Activated B cell treated with CpG ODN at 0.5 μM for 24 hours (primary cell): Measurements from ENCODE around the gene EPN2. TPM values are rescaled to one million over a fixed set of nuclear protein-coding genes. Genes with fewer than 3 reads are reported as not detected.
A peak's percentile ranks its signal among the peaks of the same experiment; 100 is the strongest.

Source experiments
- ATAC-seq: fragments of 200-7000 bp; cut with Tn5 transposase; one replicate; pipeline ENCODE4 v1.10.0; 2021; ENCODE audit warnings: low read depth, mild to moderate bottlenecking, moderate library complexity
- CTCF ChIA-PET: fragments of 350-600 bp; sonication (Branson Sonifier 250); formaldehyde crosslinking; loops from one replicate; lab custom pipeline; 2021; ENCODE audit warnings: antibody characterized with exemption; lab: Charles Lee
- POLR2A ChIA-PET: fragments of 350-600 bp; sonication (Branson Sonifier 250); formaldehyde crosslinking; loops from one replicate; lab custom pipeline; 2021; ENCODE audit warnings: antibody characterized with exemption; lab: Charles Lee
- DNase-seq: peaks from one replicate; pipeline ENCODE4 v3.0.0; 2022
- H3K27ac Mint-ChIP-seq: one replicate; pipeline ENCODE4 v1.8.0; 2020; ENCODE audit warnings: mixed read lengths
- H3K27me3 Mint-ChIP-seq: one replicate; pipeline ENCODE4 v1.8.0; 2021; ENCODE audit warnings: mixed read lengths
- H3K36me3 Mint-ChIP-seq: one replicate; pipeline ENCODE4 v1.8.0; 2021; ENCODE audit warnings: low read depth, mixed read lengths
- H3K4me1 Mint-ChIP-seq: one replicate; pipeline ENCODE4 v1.8.0; 2021; ENCODE audit warnings: mixed read lengths
- H3K4me3 Mint-ChIP-seq: one replicate; pipeline ENCODE4 v1.8.0; 2020; ENCODE audit warnings: mild to moderate bottlenecking, mixed read lengths
- H3K9me3 Mint-ChIP-seq: one replicate; pipeline ENCODE4 v1.8.0; 2020; ENCODE audit warnings: mixed read lengths
- intact Hi-C: fragments of 100-400 bp; cut with micrococcal nuclease; formaldehyde crosslinking; loops from one replicate; pipeline ENCODE4 v1.15.1; 2024
- total RNA-seq: library from RNA; stranded (reverse); gene quantifications from 2 replicates; pipeline ENCODE4 v1.2.3, GENCODE V29; 2022
- TF ChIP-seq, protein P1 (sequence below): fragments of 200-600 bp; IDR thresholded peaks from one replicate; pipeline ENCODE4 v1.8.0; 2022; ENCODE audit warnings: antibody characterized with exemption, mild to moderate bottlenecking

The EPN2 gene
- total RNA-seq, 1 donor from 2014 or later: 16.6 TPM

DNA sequence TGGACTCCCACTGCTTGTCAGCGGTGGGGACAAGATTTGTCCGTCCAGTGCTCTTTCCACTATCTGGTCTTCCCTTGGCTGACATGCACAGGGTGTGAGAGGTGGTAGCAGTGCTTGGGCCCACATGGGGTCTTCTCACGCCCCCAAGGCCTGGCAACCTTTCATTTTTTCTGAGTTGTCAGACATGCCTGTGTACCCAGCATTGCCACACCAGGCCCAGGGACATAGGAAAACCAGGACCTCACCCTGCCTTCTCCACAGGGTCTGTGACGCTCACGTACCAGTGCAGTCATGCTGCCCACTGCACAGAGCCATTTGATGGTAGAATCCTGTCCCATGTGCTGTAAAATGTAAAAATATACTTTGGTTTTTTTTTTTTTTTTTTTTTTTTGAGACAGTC lies 67.6 kb downstream of the EPN2 start:
- ATAC-seq (no peak), DNase-seq (no peak)
- Mint-ChIP-seq H3K27ac (no peak overlapping the region), H3K36me3 (no peaks in the 10 kb centered on the region), H3K4me1 (peaks cover 76% of the 10 kb centered on the region), H3K4me3 (no peak overlapping the region), H3K27me3 (peaks cover 2% of the 10 kb centered on the region), H3K9me3 (no peaks in the 10 kb centered on the region)
- ChIA-PET CTCF (no interaction called here), POLR2A (interaction anchor here (0.7 kb wide), 1 partner anchor 12 kb away, joined by 12 read pairs; no protein-coding TSS in a partner anchor)
- intact Hi-C loops: loop anchor here (5.0 kb wide), 6 partner anchors 32 to 1467 kb away; partner anchors contain the start of genes MAPK7 and SREBF1
- TF ChIP-seq, protein P1, sequence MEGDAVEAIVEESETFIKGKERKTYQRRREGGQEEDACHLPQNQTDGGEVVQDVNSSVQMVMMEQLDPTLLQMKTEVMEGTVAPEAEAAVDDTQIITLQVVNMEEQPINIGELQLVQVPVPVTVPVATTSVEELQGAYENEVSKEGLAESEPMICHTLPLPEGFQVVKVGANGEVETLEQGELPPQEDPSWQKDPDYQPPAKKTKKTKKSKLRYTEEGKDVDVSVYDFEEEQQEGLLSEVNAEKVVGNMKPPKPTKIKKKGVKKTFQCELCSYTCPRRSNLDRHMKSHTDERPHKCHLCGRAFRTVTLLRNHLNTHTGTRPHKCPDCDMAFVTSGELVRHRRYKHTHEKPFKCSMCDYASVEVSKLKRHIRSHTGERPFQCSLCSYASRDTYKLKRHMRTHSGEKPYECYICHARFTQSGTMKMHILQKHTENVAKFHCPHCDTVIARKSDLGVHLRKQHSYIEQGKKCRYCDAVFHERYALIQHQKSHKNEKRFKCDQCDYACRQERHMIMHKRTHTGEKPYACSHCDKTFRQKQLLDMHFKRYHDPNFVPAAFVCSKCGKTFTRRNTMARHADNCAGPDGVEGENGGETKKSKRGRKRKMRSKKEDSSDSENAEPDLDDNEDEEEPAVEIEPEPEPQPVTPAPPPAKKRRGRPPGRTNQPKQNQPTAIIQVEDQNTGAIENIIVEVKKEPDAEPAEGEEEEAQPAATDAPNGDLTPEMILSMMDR: no peak

DNA sequence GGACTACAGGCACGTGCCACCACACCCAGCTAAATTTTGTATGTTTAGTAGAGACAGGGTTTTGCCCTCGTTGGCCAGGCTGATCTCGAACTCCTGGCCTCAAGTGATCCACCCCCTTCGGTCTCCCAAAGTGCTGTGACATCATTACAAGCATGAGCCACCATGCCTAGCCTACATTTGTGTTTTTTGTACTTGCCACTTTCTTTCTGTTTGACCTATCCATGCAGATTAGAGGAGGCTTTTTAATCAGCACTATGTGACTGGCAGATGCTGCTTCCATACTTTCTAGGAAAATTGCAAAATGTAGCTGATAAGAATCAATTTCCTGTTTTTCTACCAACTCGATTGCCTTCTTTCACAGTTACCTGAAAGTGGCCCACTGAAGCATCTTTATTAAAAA lies 68.1 kb downstream of the EPN2 start:
- Mint-ChIP-seq H3K27ac (no peak overlapping the region), H3K4me3 (no peak overlapping the region), H3K9me3 (no peaks in the 10 kb centered on the region), H3K4me1 (peaks cover 77% of the 10 kb centered on the region), H3K27me3 (no peaks in the 10 kb centered on the region), H3K36me3 (peaks cover 4% of the 10 kb centered on the region)
- TF ChIP-seq, protein P1: no peak
- ATAC-seq: no peak
- intact Hi-C loops: loop anchor here (5.0 kb wide), 5 partner anchors 33 to 1468 kb away; partner anchors contain the start of genes MAPK7 and SREBF1
- DNase-seq: no peak
- ChIA-PET POLR2A (interaction anchor here (0.6 to 2.4 kb wide), 5 partner anchors 13 to 57 kb away, joined by 4 to 14 read pairs (median 5); partner anchors contain the start of gene B9D1), CTCF (interaction anchor here (1.9 to 2.2 kb wide), 2 partner anchors 20 to 33 kb away, joined by 5 to 15 read pairs; no protein-coding TSS in a partner anchor)

DNA sequence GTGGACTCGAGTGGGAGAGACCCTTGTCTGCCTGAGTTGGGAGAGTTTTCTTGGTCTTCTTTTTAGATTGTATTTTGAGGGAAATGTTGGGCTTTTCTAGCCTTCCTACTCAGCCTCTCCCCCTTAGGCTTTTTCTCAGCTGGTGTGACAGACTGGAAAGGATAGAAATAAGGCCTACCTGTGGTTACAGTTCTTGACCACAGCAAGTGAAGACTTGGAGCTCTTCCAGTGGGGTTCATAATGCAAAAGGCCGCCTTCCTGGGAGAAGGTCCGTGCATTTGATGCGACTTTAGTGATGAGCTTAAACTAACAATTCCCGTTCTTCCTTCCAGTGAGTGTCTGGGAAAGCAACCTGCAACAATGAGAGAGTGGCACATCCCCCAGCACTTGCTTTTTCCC lies 68.6 kb downstream of the EPN2 start:
- H3K4me3 Mint-ChIP-seq: peak overlapping the region; percentile 68
- ATAC-seq: no peak
- no peaks in the 10 kb centered on the region for H3K9me3 Mint-ChIP-seq
- POLR2A ChIA-PET: interaction anchor here (0.6 to 2.4 kb wide), 7 partner anchors 8 to 242 kb away, joined by 3 to 14 read pairs (median 4); partner anchors contain the start of genes B9D1 and MAPK7
- H3K27ac Mint-ChIP-seq: peak overlapping the region; percentile 69
- H3K27me3 Mint-ChIP-seq: no peaks in the 10 kb centered on the region
- intact Hi-C loops: loop anchor here (1.0 to 5.0 kb wide), 7 partner anchors 15 to 1468 kb away; partner anchors contain the start of genes MAPK7 and SREBF1
- CTCF ChIA-PET: interaction anchor here (0.8 to 2.2 kb wide), 4 partner anchors 21 to 439 kb away, joined by 3 to 15 read pairs (median 4); no protein-coding TSS in a partner anchor
- peaks cover 77% of the 10 kb centered on the region for H3K4me1 Mint-ChIP-seq
- no peak for DNase-seq
- H3K36me3 Mint-ChIP-seq: peaks cover 4% of the 10 kb centered on the region
- TF ChIP-seq, protein P1: no peak

DNA sequence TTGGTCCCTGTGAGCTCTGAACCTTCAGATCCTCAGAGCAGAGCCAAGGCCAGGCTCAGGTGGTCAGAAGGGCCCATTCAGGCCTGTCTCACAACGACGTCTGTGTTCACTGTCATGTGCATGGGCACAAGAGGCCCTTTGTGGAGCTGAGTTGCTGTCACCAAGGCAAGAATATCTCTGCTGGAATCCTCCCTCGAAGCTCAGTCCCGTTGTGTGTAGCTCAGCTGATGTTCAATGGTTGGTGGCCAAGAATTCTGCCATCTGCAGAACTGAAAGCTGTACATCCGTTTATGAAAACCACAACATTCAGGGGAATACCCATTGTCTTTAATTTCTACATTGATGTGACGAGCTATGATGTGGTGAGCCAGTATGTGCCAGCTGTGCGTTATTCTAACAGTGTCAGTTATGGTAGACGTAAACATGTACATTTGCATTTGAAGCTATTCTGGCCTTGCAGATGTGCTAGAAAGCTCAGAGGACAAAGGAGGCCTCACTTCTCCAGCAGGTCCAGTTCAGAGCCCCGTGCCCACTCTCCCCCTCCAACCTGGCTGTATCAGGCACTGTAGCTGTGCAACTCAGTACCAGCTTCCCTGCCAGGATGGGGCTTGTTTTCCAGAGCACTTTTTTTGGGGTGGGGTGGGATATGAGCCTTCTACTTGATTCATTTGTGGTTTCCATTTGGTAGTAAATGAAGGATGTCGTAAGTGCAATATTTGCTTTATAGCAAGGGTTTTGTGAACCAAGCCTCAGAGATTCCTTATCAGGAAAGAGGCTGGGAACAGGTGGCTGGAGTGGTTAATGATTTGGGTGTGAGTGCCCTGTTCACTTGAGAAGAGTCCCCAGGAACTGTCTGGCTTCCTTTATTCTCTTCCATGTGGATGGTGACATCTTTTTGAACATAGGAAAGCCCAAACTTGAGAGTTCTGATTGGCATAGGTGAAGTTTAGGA lies 69.3 kb downstream of the EPN2 start:
- no peaks in the 10 kb centered on the region for H3K27me3 Mint-ChIP-seq
- ATAC-seq: peak; percentile 82
- no peaks in the 10 kb centered on the region for H3K9me3 Mint-ChIP-seq
- ChIA-PET POLR2A (interaction anchor here (0.6 to 2.4 kb wide), 7 partner anchors 9 to 461 kb away, joined by 3 to 14 read pairs (median 4); partner anchors contain the start of genes B9D1 and MAPK7), CTCF (interaction anchor here (0.8 to 2.2 kb wide), 5 partner anchors 11 to 438 kb away, joined by 3 to 15 read pairs (median 4); no protein-coding TSS in a partner anchor)
- TF ChIP-seq, protein P1: no peak
- H3K4me3 Mint-ChIP-seq: peak overlapping the region; percentile 68
- H3K4me1 Mint-ChIP-seq: peaks cover 77% of the 10 kb centered on the region
- H3K36me3 Mint-ChIP-seq: peaks cover 4% of the 10 kb centered on the region
- peak overlapping the region; percentile 69 for H3K27ac Mint-ChIP-seq
- intact Hi-C loops: loop anchor here (1.0 to 5.0 kb wide), 7 partner anchors 14 to 1469 kb away; partner anchors contain the start of genes MAPK7 and SREBF1
- DNase-seq: peak; percentile 38
